ACHN (cell line): Measurements from ENCODE around the gene GAS2.

Experiments
- DNase-seq: peaks from one replicate; pipeline ENCODE4 v3.0.0-alpha.2; 2015
- in situ Hi-C: cut with HindIII; loops from 2 replicates; pipeline ENCODE4 v1.10.0; 2017; ENCODE audit warnings: low sequenced_read_pairs, low pct_ligation_motif_present, low pct_unique_long_range_greater_than_20kb

The GAS2 gene

GRCh38 chr11:22711880-22712279, 45.5 kb downstream of the GAS2 start:
- in situ Hi-C loops = no loop called here
- DNase-seq = no peak

- in situ Hi-C loops = no loop called here
- DNase-seq = no peak
Observed at GRCh38 chr11:22713336-22713735, 46.9 kb downstream of the GAS2 start.

GRCh38 chr11:22715971-22716370, 49.6 kb downstream of the GAS2 start:
- in situ Hi-C loops = no loop called here
- no peak for DNase-seq

GRCh38 chr11:22720457-22720856, 54.0 kb downstream of the GAS2 start:
- DNase-seq = no peak
- in situ Hi-C loops = no loop called here

- in situ Hi-C loops = no loop called here
- DNase-seq = no peak
Observed at GRCh38 chr11:22723274-22723673, 56.9 kb downstream of the GAS2 start.

GRCh38 chr11:22725079-22725478, 58.7 kb downstream of the GAS2 start:
- in situ Hi-C loops = no loop called here
- DNase-seq = no peak

GRCh38 chr11:22728600-22729389, 62.4 kb downstream of the GAS2 start:
- in situ Hi-C loops = no loop called here
- DNase-seq = no peak

- peak; percentile 27 for DNase-seq
- in situ Hi-C loops = no loop called here
Observed at GRCh38 chr11:22730319-22730718, 63.9 kb downstream of the GAS2 start.

GRCh38 chr11:22732588-22732987, 66.2 kb downstream of the GAS2 start:
- in situ Hi-C loops = no loop called here
- DNase-seq = no peak

GRCh38 chr11:22733475-22734248, 67.3 kb downstream of the GAS2 start:
- in situ Hi-C loops = no loop called here
- no peak for DNase-seq

GRCh38 chr11:22734628-22735345, 68.4 kb downstream of the GAS2 start:
- DNase-seq = no peak
- in situ Hi-C loops = no loop called here

- in situ Hi-C loops = no loop called here
- DNase-seq = no peak
Observed at GRCh38 chr11:22742157-22742613, 75.8 kb downstream of the GAS2 start.

- no peak for DNase-seq
- in situ Hi-C loops = no loop called here
Observed at GRCh38 chr11:22749536-22749935, 83.1 kb downstream of the GAS2 start.

GRCh38 chr11:22752908-22753310, 86.5 kb downstream of the GAS2 start:
- in situ Hi-C loops = no loop called here
- no peak for DNase-seq

GRCh38 chr11:22753416-22753815, 87.0 kb downstream of the GAS2 start:
- DNase-seq = no peak

GRCh38 chr11:22761066-22761465, 94.7 kb downstream of the GAS2 start:
- in situ Hi-C loops = no loop called here
- DNase-seq = no peak

More at GRCh38 chr11:22753416-22753815, 87.0 kb downstream of the GAS2 start:
- in situ Hi-C loops = no loop called here

GRCh38 chr11:22763166-22763565, 96.8 kb downstream of the GAS2 start:
- in situ Hi-C loops = no loop called here
- DNase-seq = no peak

GRCh38 chr11:22764735-22765134, 98.3 kb downstream of the GAS2 start:
- DNase-seq = no peak
- in situ Hi-C loops = no loop called here

GRCh38 chr11:22768281-22768680, 101.9 kb downstream of the GAS2 start:
- in situ Hi-C loops = no loop called here
- no peak for DNase-seq
